HG02970 (cell line): ENCODE measurements around the gene CDC42EP4.

Experiments used
- ATAC-seq: cut with Tn5 transposase; IDR thresholded peaks from one replicate; pipeline ENCODE4 v1.9.1; 2021; ENCODE audit warnings: mild to moderate bottlenecking, moderate library complexity, moderate number of reproducible peaks; ENCODE audit not compliant: unreplicated experiment, low FRiP score

Gene CDC42EP4

GRCh38 chr17:73311781-73312641, at the start of gene CDC42EP4:
TSS of gene CDC42EP4 (minus strand) at chr17:73312001. CDS start at chr17:73286500, 25,501 bp downstream.
- ATAC-seq = peak; percentile 74

- no peak for ATAC-seq
These were observed 49.4 kb upstream of the CDC42EP4 start for GRCh38 chr17:73360961-73361761.

DNA sequence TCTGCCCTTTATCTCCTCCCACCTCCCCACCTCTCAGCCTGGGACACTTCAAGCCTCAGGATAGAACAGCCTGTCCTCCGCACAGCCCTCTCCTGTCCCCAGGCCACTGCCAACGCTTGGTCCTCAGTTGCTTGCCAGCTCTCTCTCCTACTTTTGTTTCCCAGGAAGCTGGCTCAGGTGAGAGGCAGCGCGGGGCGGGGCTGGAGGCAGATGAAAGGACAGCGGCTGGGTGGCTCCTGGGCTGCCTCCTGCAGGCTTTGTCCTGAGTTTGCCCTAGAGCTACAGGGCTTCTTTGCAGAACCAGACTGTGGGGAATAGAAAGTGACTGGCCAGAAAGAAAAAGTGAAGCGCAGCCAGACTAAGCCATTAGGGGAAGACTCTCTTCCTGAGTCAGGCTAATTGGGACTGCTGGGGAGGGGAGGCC, 48.2 kb upstream of the CDC42EP4 start:
- no peak for ATAC-seq

GRCh38 chr17:73359352-73359751, 47.6 kb upstream of the CDC42EP4 start:
- no peak for ATAC-seq

DNA sequence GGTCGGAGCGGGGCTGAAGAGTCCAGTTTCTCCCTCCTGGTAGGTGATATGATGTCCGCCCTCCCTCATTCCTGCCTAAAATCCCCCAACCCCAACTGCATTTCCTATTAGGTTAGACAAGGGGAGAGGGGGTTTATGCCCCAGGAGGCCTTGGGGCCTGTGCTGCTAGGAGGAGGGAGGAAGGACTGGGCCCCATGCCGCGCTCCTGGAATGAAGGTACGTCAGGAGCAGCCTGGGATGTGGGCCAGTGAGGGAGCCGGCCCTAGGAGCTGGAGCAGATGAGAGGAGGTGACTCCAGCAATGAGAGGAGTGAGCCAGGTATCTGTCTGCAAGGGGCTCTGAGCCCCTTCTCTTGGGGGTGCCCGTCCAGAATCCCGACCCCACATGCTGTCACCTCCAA, 46.9 kb upstream of the CDC42EP4 start:
- no peak for ATAC-seq

GRCh38 chr17:73357981-73358380, 46.2 kb upstream of the CDC42EP4 start:
- ATAC-seq = no peak

DNA sequence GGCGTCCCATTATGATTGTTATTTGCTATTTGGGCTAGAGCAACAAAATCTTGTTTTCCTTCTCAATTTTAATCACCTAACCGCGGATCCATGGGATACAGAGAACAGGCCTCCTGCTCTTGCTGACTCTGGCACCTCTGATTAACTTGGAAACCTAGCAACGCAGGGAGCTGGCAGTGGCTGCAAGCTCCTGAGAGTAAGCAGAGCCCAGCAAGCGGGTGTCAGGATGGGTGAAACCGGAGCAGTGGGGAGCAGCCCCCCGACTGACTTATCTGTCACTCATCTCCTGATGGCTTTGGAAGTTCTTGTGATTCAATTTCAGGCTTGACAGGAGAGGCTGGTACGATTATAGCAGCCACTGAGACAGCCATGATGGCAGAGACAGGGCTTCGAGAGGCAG, 45.5 kb upstream of the CDC42EP4 start:
- no peak for ATAC-seq

DNA sequence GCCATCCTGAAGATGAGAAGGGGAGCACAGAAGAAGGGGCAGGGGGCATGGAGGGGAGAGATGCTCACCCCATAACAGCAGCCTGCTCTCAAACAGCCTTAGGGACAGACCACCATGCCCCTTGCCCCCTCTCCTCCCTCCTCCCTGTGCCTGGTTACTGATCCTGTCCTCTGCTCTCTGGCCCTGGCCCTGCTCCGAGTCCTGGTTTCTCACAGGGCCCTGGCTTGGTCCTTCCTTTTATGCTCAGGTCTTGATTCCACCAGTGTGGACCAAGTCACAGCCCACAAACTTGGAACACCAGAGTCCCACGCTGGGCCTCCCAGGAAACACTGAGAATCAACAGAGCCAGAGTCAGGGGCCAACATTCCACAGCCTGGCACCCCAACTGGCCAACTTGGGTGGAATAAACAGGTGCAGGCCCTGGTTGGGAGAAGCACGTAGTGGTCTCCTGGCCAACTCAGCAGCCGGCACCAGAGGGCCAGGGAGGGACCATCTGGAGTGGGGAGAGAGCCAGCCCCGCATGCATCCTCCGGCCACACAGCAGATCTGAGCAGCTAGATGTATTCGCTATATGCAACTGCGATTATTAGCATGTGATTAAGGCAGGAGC, 44.9 kb upstream of the CDC42EP4 start:
- ATAC-seq = no peak

GRCh38 chr17:73354423-73355284, 42.9 kb upstream of the CDC42EP4 start:
- ATAC-seq = no peak

- ATAC-seq = no peak
These were observed 40.5 kb upstream of the CDC42EP4 start for GRCh38 chr17:73352261-73352660.

DNA sequence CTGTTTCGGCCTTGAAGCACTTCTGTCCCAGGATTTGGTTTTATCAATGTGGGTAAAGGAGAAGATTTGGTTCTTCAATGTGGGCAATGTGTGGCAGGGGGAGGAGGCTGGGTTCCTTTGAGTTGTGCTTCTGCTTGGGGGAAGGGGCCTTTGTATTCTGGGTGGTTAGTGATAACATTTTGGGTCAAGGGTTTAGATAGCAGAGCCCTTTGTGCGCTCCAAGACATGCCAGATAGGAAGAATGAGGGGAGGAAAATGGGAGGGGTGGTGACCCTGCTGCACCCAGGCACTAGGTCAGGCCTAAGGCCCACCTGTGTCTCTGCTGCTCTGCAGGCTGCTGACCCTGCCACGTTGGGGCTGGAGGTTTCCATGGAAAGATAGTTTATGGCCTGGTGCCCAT, 40.0 kb upstream of the CDC42EP4 start:
- no peak for ATAC-seq

DNA sequence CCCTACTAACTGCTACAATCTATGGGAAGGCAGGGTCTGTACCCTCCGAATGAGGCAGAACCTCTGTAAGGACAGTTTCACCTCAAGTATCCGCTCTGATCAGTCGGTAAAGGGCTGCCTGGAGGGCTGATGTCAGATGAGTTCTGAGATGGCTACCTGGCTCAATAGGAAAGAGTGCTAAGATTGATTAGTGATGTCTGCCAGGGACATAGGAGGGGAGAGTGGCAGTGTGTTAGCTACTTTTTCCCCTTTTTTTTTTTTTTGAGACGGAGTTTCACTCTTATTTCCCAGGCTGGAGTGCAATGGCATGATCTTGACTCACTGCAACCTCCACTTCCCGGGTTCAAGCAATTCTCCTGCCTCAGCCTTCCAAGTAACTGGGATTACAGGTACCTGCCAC, 39.1 kb upstream of the CDC42EP4 start:
- no peak for ATAC-seq

DNA sequence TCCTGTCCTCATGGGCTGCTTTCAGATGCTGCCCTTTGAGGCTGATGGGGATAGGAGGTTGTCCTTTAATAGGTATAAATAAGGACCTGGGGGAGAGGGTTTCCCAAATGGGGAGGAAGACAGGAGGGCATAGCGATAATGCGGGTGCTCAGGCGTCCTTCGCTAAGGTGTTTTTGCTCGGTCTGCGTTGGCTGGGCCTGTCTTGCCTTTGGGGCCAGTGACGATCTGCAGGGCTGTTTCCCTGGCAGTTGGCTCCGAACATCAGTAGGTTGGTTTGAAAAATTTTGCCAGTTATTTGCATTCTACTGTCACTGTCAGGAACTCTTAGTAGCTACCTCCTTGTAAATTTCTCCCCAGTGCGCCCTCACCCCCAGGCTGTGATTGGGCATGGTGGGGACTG, 37.8 kb upstream of the CDC42EP4 start:
- ATAC-seq = no peak

GRCh38 chr17:73349138-73349537, 37.3 kb upstream of the CDC42EP4 start:
- ATAC-seq = no peak

DNA sequence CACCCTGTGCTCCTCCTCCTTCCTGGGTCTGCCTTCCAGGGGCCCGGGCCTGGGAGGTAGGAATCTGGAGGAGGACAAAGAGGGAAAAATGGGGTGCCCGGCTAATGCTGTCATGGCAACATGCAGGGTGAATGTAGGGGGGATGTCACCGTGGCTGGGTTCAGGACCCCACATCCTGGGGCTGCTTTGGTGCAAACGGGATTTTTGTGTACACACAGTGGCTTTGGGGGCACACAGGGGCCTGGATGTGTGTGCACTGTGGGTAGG, 37.0 kb upstream of the CDC42EP4 start:
- no peak for ATAC-seq

- no peak for ATAC-seq
These were observed 36.4 kb upstream of the CDC42EP4 start for GRCh38 chr17:73348018-73348828.

- ATAC-seq = no peak
These were observed 35.5 kb upstream of the CDC42EP4 start for GRCh38 chr17:73347351-73347750.

DNA sequence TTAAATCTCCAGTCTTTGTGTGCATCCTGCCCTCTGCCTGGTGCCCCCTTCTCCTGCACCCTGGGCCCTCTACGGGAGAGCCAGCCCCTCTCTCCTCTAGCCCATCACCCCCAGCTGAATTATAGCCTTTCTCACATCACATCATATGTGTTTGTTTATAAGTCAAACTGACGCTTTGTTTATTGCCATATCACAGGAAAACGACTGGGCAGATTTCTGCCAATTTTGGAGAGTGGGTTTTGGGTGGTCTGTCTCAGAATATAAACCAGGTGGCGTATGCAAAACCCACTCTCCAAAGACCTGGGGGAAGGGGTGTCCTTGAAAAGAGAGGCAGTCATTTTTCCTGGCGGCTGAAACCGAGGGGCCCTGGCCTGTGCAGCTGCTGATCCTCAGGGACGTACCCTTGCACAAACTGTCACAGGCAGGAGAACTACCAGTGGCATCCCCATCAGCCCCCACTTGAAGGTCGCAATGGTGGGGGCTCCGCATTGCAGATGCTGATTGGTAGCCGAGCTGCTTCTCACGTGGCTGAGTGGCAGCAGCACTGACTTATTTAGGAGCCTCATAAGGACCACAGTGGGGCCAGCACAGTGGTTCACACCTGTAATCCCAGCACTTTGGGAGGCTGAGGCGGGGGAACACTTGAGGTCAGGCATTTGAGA, 34.8 kb upstream of the CDC42EP4 start:
- no peak for ATAC-seq
